ENCODE results near the gene IGSF9B.

IGSF9B gene

GRCh38 chr11:133982876-133983275 is 26.1 kb upstream of the IGSF9B start:
- no peak for FAIRE-seq

GRCh38 chr11:133982151-133982550 is 25.4 kb upstream of the IGSF9B start:
- FAIRE-seq = no peak

- FAIRE-seq = no peak
Observed at GRCh38 chr11:133981156-133981555, 24.4 kb upstream of the IGSF9B start.

GRCh38 chr11:133980665-133981064 is 23.9 kb upstream of the IGSF9B start:
- no peak for FAIRE-seq

- FAIRE-seq = no peak
Observed at GRCh38 chr11:133978794-133979193, 22.0 kb upstream of the IGSF9B start.

GRCh38 chr11:133977067-133977677 is 20.4 kb upstream of the IGSF9B start:
- no peak for FAIRE-seq

GRCh38 chr11:133975488-133975849 is 18.7 kb upstream of the IGSF9B start:
- no peak for FAIRE-seq

GRCh38 chr11:133974836-133975487 is 18.2 kb upstream of the IGSF9B start:
- FAIRE-seq = no peak

- FAIRE-seq = no peak
Observed at GRCh38 chr11:133971881-133972280, 15.1 kb upstream of the IGSF9B start.

GRCh38 chr11:133969112-133969511 is 12.3 kb upstream of the IGSF9B start:
- no peak for FAIRE-seq

GRCh38 chr11:133968300-133968699 is 11.5 kb upstream of the IGSF9B start:
- no peak for FAIRE-seq

- no peak for FAIRE-seq
Observed at GRCh38 chr11:133967599-133968238, 11.0 kb upstream of the IGSF9B start.

GRCh38 chr11:133966921-133967598 is 10.3 kb upstream of the IGSF9B start:
- no peak for FAIRE-seq

- no peak for FAIRE-seq
Observed at GRCh38 chr11:133966172-133966651, 9.4 kb upstream of the IGSF9B start.

GRCh38 chr11:133965031-133965601 is 8.3 kb upstream of the IGSF9B start:
- no peak for FAIRE-seq

GRCh38 chr11:133964356-133964755 is 7.6 kb upstream of the IGSF9B start:
- FAIRE-seq = no peak

GRCh38 chr11:133961890-133962289 is 5.1 kb upstream of the IGSF9B start:
- no peak for FAIRE-seq

GRCh38 chr11:133957900-133958299 is 1.1 kb upstream of the IGSF9B start:
- FAIRE-seq = no peak

- FAIRE-seq = no peak
Observed at GRCh38 chr11:133955945-133956421, 785 bp downstream of the IGSF9B start.

GRCh38 chr11:133955081-133955891 is 1.5 kb downstream of the IGSF9B start:
- FAIRE-seq = no peak

GRCh38 chr11:133953999-133954398 is 2.8 kb downstream of the IGSF9B start:
- FAIRE-seq = no peak

- FAIRE-seq = no peak
Observed at GRCh38 chr11:133953547-133953946, 3.2 kb downstream of the IGSF9B start.

Data from colon (tissue), 2 donors.